K562 (cell line): ENCODE results near the gene MTARC2. TPM values are rescaled to one million over a fixed set of nuclear protein-coding genes. Genes with fewer than 3 reads are reported as not detected.

Experiments used
- ATAC-seq: fragments of 200-7000 bp; cut with Tn5 transposase; 3 replicates; pipeline ENCODE4 v1.9.1; 2020; ENCODE audit warnings: moderate library complexity
- BruUV-seq: library from RNA; stranded (reverse); fragments of 400-500 nt; replicated peaks from 2 replicates; lab custom pipeline; 2021; lab: Mats Ljungman, UMichigan
- CTCF ChIA-PET: fragments of 300-600 bp; formaldehyde crosslinking; extraction: SDS; loops from one replicate; lab custom pipeline; 2021; ENCODE audit warnings: low intra/inter-chr PET ratio; lab: Yijun Ruan, JAX
- POLR2A ChIA-PET: fragments of 300-600, 350-650 bp; sonication (Branson Sonifier 250); formaldehyde crosslinking; extraction: SDS; loops from one replicate; lab custom pipeline; 2021; ENCODE audit warnings: antibody characterized with exemption, inconsistent platforms; lab: Yijun Ruan, JAX
- DNase-seq, 4 experiments: peaks; one replicate each; pipeline versions ENCODE4 v3.0.0 to v3.0.0-alpha.2; 2011 to 2018; ENCODE audit warnings: low spot score in 3 of 4, mixed read lengths in 3 of 4; ENCODE audit errors: extremely low read depth in 1 of 4
- FAIRE-seq: peaks from 2 replicates; lab custom pipeline; 2011; peaks lifted over from hg19 to GRCh38; lab: Jason Lieb, UNC
- H2AFZ ChIP-seq: 2 replicates; pipeline ENCODE4 v1.6.0; 2011; ENCODE audit warnings: low read depth, low read length, control low read depth, inconsistent platforms
- H3K27ac ChIP-seq: fragments of 200-600 bp; 3 replicates; pipeline ENCODE4 v1.8.0; 2011; ENCODE audit warnings: low read depth, mild to moderate bottlenecking, control low read depth, inconsistent platforms, low read length, moderate library complexity, mixed read lengths; ENCODE audit errors: extremely low read depth
- H3K27me3 ChIP-seq, 2 experiments: fragments of 300-600 bp in 1 of 2; 2 replicates in 1 of 2; 3 replicates in 1 of 2; pipeline versions ENCODE4 v1.6.0 to v1.8.0; 2011; ENCODE audit warnings: inconsistent platforms in 2 of 2, low read length in 2 of 2, mild to moderate bottlenecking in 1 of 2, mixed read lengths in 1 of 2, moderate library complexity in 1 of 2; ENCODE audit not compliant: control insufficient read depth in 2 of 2, insufficient read depth in 2 of 2
- H3K36me3 ChIP-seq: fragments of 300-600 bp; 3 replicates; pipeline ENCODE4 v1.8.0; 2011; ENCODE audit warnings: mild to moderate bottlenecking, low read length, inconsistent platforms; ENCODE audit not compliant: control insufficient read depth, insufficient read depth
- H3K4me1 ChIP-seq, 2 experiments: fragments of 200-600 bp in 1 of 2; replicated peaks in 1 of 2; 2 replicates in 1 of 2; 3 replicates in 1 of 2; pipeline versions ENCODE4 v1.5.1 to v1.8.0; 2011; ENCODE audit warnings: inconsistent platforms in 2 of 2, low read length in 2 of 2, mild to moderate bottlenecking in 1 of 2, mixed read lengths in 1 of 2, moderate library complexity in 1 of 2; ENCODE audit not compliant: control insufficient read depth in 2 of 2, insufficient read depth in 2 of 2
- H3K4me2 ChIP-seq: 2 replicates; pipeline ENCODE4 v1.6.1; 2011; ENCODE audit warnings: low read length, control low read depth, inconsistent platforms, mixed read lengths; ENCODE audit not compliant: insufficient read depth
- H3K4me3 ChIP-seq: fragments of 200-600 bp; sonication (generic), shearing (Covaris generic); 2 replicates; pipeline ENCODE4 v1.5.1; 2016; ENCODE audit warnings: control low read depth, inconsistent platforms
- H3K79me2 ChIP-seq: fragments of 200-600 bp; 3 replicates; pipeline ENCODE4 v1.8.0; 2011; ENCODE audit warnings: low read length, inconsistent platforms; ENCODE audit not compliant: control insufficient read depth, insufficient read depth
- H3K9ac ChIP-seq, 2 experiments: 2 replicates each; pipeline versions ENCODE4 v1.6.0 to v1.6.1; 2011; ENCODE audit warnings: low read depth in 2 of 2, low read length in 2 of 2, control low read depth in 1 of 2, inconsistent platforms in 1 of 2, mild to moderate bottlenecking in 1 of 2, mixed read lengths in 1 of 2; ENCODE audit not compliant: insufficient read depth in 1 of 2
- H3K9me1 ChIP-seq: one replicate; pipeline ENCODE4 v1.6.0; 2011; ENCODE audit warnings: inconsistent platforms, mild to moderate bottlenecking, low read length, moderate library complexity; ENCODE audit not compliant: control insufficient read depth, insufficient read depth
- H3K9me3 ChIP-seq: replicated peaks from 2 replicates; pipeline ENCODE4 v1.5.1; 2011; ENCODE audit warnings: low read depth, low read length, inconsistent platforms; ENCODE audit not compliant: control insufficient read depth, insufficient read depth
- H4K20me1 ChIP-seq: replicated peaks from 2 replicates; pipeline ENCODE4 v1.6.1; 2011; ENCODE audit warnings: low read length, inconsistent platforms, mixed read lengths; ENCODE audit not compliant: control insufficient read depth, insufficient read depth
- AFF1 ChIP-seq, 2 experiments: fragments of 450-650 bp; IDR thresholded peaks; 2 replicates each; pipeline ENCODE4 v1.6.1; 2018; ENCODE audit warnings: mild to moderate bottlenecking in 2 of 2, low read depth in 1 of 2; ENCODE audit not compliant: partially characterized antibody in 2 of 2
- CBX3 ChIP-seq, 2 experiments: IDR thresholded peaks; 1 replicate in 1 of 2; 2 replicates in 1 of 2; pipeline ENCODE4 v1.6.1; 2012; ENCODE audit warnings: inconsistent platforms in 2 of 2, low read length in 2 of 2, borderline replicate concordance in 1 of 2, control low read depth in 1 of 2
- CTCF ChIP-seq, 3 experiments: IDR thresholded peaks in 2 of 3; conservative IDR thresholded peaks in 1 of 3; 2 replicates each; pipeline ENCODE4 v1.5.1; 2011 to 2012; ENCODE audit warnings: low read length in 3 of 3, mild to moderate bottlenecking in 3 of 3, control low read depth in 2 of 3, improper control_type of control experiment in 1 of 3, inconsistent platforms in 1 of 3, low read depth in 1 of 3, mixed read lengths in 1 of 3, moderate library complexity in 1 of 3; ENCODE audit not compliant: insufficient read depth in 2 of 3
- DEAF1 ChIP-seq: fragments of 450-650 bp; formaldehyde crosslinking; IDR thresholded peaks from 2 replicates; pipeline ENCODE4 v1.4.0; 2020; ENCODE audit warnings: mild to moderate bottlenecking, moderate library complexity
- DPF2 ChIP-seq: fragments of 450-650 bp; IDR thresholded peaks from 2 replicates; pipeline ENCODE4 v1.6.1; 2016
- E2F6 ChIP-seq, 2 experiments: IDR thresholded peaks; 2 replicates each; pipeline ENCODE4 v1.6.1; 2011; ENCODE audit warnings: borderline replicate concordance in 1 of 2, control low read depth in 1 of 2, low read depth in 1 of 2, low read length in 1 of 2, mild to moderate bottlenecking in 1 of 2, mixed read lengths in 1 of 2, moderate library complexity in 1 of 2; ENCODE audit not compliant: insufficient read depth in 1 of 2, insufficient read length in 1 of 2, poor library complexity in 1 of 2, severe bottlenecking in 1 of 2; ENCODE audit errors: extremely low read depth in 1 of 2
- ELF2 ChIP-seq: fragments of 250-450 bp; sonication (Bioruptor Pico); IDR thresholded peaks from 2 replicates; pipeline ENCODE4 v1.5.0; 2021; ENCODE audit warnings: mild to moderate bottlenecking
- ILK ChIP-seq: fragments of 450-650 bp; IDR thresholded peaks from 2 replicates; pipeline ENCODE4 v1.6.1; 2016; ENCODE audit warnings: missing genetic modification characterization, low read depth, mild to moderate bottlenecking, missing compliant biosample characterization, moderate library complexity, borderline replicate concordance
- RB1 ChIP-seq: fragments of 450-650 bp; IDR thresholded peaks from 2 replicates; pipeline ENCODE4 v1.6.1; 2017; ENCODE audit warnings: low read depth, mild to moderate bottlenecking
- SMC3 ChIP-seq: conservative IDR thresholded peaks from 2 replicates; pipeline ENCODE4 v1.6.1; 2011; ENCODE audit warnings: low read depth, low read length, improper control_type of control experiment; ENCODE audit not compliant: insufficient read depth
- WHSC1 ChIP-seq: IDR thresholded peaks from one replicate; pipeline ENCODE4 v1.6.1; 2012; ENCODE audit warnings: low read length, control low read depth, inconsistent platforms
- WGBS: fragments of 100-300 bp; shearing (Covaris generic); methylation state at CpG from one replicate; pipeline ENCODE4 v1.1.6; 2016; ENCODE audit warnings: low coverage, mixed read lengths; ENCODE audit not compliant: insufficient coverage; ENCODE audit errors: missing lambda C conversion rate; 5-methylcytosine and 5-hydroxymethylcytosine counted together
- in situ Hi-C: fragments of 300-500 bp; cut with MboI; formaldehyde crosslinking; loops from 4 replicates; pipeline ENCODE4 v1.15.0; 2018; ENCODE audit warnings: inconsistent platforms, mixed read lengths
- intact Hi-C: fragments of 100-400 bp; cut with micrococcal nuclease; formaldehyde crosslinking; loops from 2 replicates; pipeline ENCODE4 v1.14.2; 2022
- polyA plus RNA-seq, 8 experiments: library from polyadenylated mRNA; depleted of rRNA in 4 of 8; stranded (reverse) in 5 of 8; unstranded in 3 of 8; fragments of >200 nt; fragmentation: Nextera tagmentation in 2 of 8; fragmentation: Illumina TruSeq in 1 of 8; extraction: Ambion mirVana in 2 of 8; extraction: Trizol in 1 of 8; gene quantifications; 2 replicates each; pipeline versions ENCODE4 v1.2.1 to v1.2.3, GENCODE V29; 2011 to 2014; ENCODE audit warnings: inconsistent platforms in 1 of 8, missing spikeins in 1 of 8
- total RNA-seq, 7 experiments: library from RNA; depleted of rRNA in 6 of 7; stranded (reverse); fragments of >200 nt in 6 of 7; fragmentation: Illumina TruSeq in 2 of 7; extraction: Trizol in 2 of 7; gene quantifications; 2 replicates each; pipeline versions ENCODE4 v1.2.1 to v1.2.3, GENCODE V29; 2011 to 2021; ENCODE audit warnings: low replicate concordance in 1 of 7

MTARC2 gene
- total and polyA plus RNA-seq, 9 of the 15 experiments (the other 6 are each of a cell fraction or from before 2014, with no cell fraction given) = 0.03 to 0.35 TPM; not detected in 7

- peak; percentile 74 to 86 (median 82) for DNase-seq
- no peak overlapping the region for H3K9ac ChIP-seq
- no peak overlapping the region for H3K4me3 ChIP-seq
- no peak overlapping the region for H3K27ac ChIP-seq
- FAIRE-seq = peak; percentile 91
- CTCF ChIA-PET = interaction anchor here (0.5 to 0.8 kb wide), 2 partner anchors 132 to 463 kb away, joined by 3 read pairs; no protein-coding TSS in a partner anchor
- ATAC-seq = peak; percentile 93
- no TSS peak for BruUV-seq
- no peaks in the 10 kb centered on the region for H3K9me3 ChIP-seq
- 13% methylated on average over 20 of the region's 20 CpGs for WGBS
- intact Hi-C loops = loop anchor here (1.0 to 10.0 kb wide), 5 partner anchors 67 to 1645 kb away; partner anchors contain the start of gene HLX
- in situ Hi-C loops = loop anchor here (10.0 kb wide), 3 partner anchors 395 to 1645 kb away; no protein-coding TSS in a partner anchor
- POLR2A ChIA-PET = interaction anchor here (0.7 kb wide), 1 partner anchor 12 kb away, joined by 4 read pairs; no protein-coding TSS in a partner anchor
- no peak overlapping the region for H2AFZ ChIP-seq
- peaks cover 2 to 20% of the 10 kb centered on the region in 2 experiments; a peak in 3 of 5 replicates for H3K27me3 ChIP-seq
- H3K36me3 ChIP-seq = no peaks in the 10 kb centered on the region
- peak overlapping the region; percentile 38 for H3K4me2 ChIP-seq
- H4K20me1 ChIP-seq = 0 out of 2 replicates have a peak, but pooled peaks cover 2% of the 10 kb centered on the region
- no peaks in the 10 kb centered on the region for H3K79me2 ChIP-seq
- H3K9me1 ChIP-seq = no peaks in the 10 kb centered on the region
- H3K4me1 ChIP-seq = peaks cover 2 to 4% of the 10 kb centered on the region in 2 experiments; a peak in 3 of 5 replicates
- 0 out of 3 replicates have a peak, but pooled peaks of 1 of the 2 experiments have one; percentile 38 for TF ChIP-seq CBX3 (IDR thresholded peaks at IDR 0.05; ENCODE audit: borderline replicate concordance in 1 of 2, low read length in 2 of 2)
- TF ChIP-seq WHSC1 = no peak
- TF ChIP-seq DPF2 = no peak
- peak; percentile 74 for TF ChIP-seq SMC3
- peak; percentile 70; the same call in 1 of the 2 replicates for TF ChIP-seq DEAF1 (CRISPR knock-in tag)
- TF ChIP-seq E2F6 (IDR thresholded peaks at IDR 0.05; ENCODE audit: borderline replicate concordance in 1 of 2, extremely low read depth in 1 of 2, insufficient read depth in 1 of 2, insufficient read length in 1 of 2, low read depth in 1 of 2, low read length in 1 of 2, poor library complexity in 1 of 2, severe bottlenecking in 1 of 2) = peak in 1 of 2 experiments; percentile 14
- peak; percentile 62; the same call in 1 of the 2 replicates for TF ChIP-seq RB1
- no peak for TF ChIP-seq ILK (tag)
- TF ChIP-seq CTCF (IDR thresholded peaks at IDR 0.05 in 2 of 3, conservative IDR thresholded peaks at IDR 0.05 in 1 of 3; ENCODE audit: insufficient read depth in 2 of 3, low read depth in 1 of 3, low read length in 3 of 3) = peak; percentile 91 to 95 (median 92)
- 0 out of 2 replicates have a peak, but pooled peaks have one; percentile 23 for TF ChIP-seq ELF2 (CRISPR knock-in tag)
- no peak for TF ChIP-seq AFF1 (IDR thresholded peaks at IDR 0.05; ENCODE audit: low read depth in 1 of 2, partially characterized antibody in 2 of 2)
Measured at GRCh38 chr1:220810179-220810653, 62.1 kb downstream of the MTARC2 start.
